Activated CD8-positive, alpha-beta memory T cell treated with anti-CD3 and anti-CD28 coated beads for 48 hours (primary cell): ENCODE data around the gene TRABD2A.
A peak's percentile ranks its signal among the peaks of the same experiment; 100 is the strongest.
"Not testable (repeated sequence)": the region's sequence is repeated elsewhere in the genome, so short reads cannot be mapped to it uniquely, and the experiment has no call there.

Source experiments
- DNase-seq, 3 experiments: peaks; one replicate each; pipeline ENCODE4 v3.0.0-alpha.2; 2020; ENCODE audit warnings: low read depth in 2 of 3, low spot score in 2 of 3

The TRABD2A gene

GRCh38 chr2:84881581-84882413 is 913 bp upstream of the TRABD2A start:
- peak in 2 of 3 experiments; percentile 65 to 72 for DNase-seq

DNA sequence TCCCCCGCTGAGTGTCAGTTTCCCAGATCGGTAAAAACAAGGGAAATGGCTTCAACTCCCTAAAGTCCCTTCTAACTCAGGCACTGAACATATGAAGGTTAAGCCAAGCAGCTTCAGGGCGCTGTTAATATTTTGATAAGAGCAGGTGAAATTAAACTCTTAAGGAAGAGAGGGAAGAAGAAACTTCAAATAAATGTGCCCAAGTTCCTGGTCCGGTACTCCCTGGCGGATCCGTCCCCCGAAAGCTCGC is 564 bp downstream of the TRABD2A start:
- no peak for DNase-seq

DNA sequence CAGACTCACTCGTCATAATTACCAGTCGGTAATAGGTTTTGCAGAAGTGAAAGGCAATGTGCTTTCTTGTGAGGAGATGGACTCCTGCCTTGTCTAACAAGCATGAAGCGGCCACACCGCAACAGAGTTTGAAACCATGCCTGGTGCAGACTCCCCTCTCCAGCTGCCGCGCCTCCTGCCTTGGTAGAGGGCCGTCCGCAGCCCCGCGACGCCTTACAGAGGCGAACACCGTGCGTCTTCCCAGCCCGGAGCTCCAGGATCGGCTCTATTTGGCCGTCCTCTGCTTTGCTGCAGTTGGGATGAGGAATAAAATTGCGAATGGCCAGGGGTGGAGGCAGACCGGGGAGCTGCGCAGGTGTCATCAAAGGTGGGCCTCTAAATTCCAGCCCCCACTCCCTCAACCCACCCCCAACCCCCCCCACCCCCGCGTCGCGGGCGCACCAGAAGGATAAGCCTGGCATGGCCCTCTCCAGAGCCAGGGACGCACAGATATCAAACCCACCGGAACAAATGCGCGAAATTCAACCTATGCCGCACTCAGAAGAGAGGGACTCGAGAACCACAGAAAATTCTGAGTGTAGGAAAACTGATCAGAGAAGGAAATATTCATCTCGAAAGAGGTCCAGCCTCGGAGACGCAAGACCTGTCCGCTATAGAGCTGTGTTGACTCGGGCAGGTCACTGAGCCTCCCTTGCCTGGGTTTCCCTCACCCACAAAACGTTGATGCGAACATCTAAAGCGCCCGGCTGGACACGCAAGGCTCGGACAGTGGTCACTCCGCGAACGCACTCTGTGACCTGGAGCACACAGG is 1.1 kb downstream of the TRABD2A start:
- no peak for DNase-seq

- DNase-seq = no peak
These were observed 1.8 kb downstream of the TRABD2A start for GRCh38 chr2:84878896-84879583.

DNA sequence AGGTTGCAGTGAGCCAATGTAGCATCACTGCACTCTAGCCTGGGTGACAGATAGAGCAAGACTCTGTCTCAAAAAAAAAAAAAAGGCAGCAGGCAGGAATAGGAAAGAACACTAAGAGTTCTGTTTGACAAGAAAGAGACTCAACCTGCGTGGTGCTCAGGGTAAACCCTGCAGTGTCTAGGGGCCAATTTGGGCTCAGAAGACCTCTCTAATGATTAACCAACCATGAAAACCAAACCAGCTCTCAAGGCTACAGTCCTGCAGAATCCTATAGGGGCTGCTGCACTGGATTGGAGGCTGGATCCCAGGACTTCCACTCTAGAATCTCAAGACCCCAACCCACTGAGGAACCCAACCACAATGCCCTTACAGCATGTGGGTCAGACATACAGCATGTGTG is 2.4 kb downstream of the TRABD2A start:
- no peak for DNase-seq

DNA sequence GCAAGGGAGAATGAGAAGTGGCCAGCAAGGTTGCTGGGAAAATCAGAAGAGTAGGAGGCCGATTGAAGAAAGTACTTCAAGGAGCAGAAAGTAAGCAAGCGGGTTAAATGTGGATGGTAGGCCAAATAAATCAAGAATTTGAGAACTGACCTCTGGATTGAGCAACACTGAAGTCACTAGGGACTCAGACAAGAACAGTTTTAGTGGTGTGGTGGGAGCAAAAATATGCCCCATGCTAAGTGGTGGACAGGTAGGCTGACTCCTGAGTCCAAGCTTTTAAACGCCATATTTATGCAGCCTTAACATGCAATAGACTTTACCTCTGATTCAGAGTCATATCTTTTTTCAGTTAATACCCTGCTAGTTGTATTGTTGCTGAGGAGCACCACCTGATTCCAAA is 4.5 kb downstream of the TRABD2A start:
- DNase-seq = no peak

- not testable (repeated sequence) for DNase-seq
These were observed 5.3 kb downstream of the TRABD2A start for GRCh38 chr2:84875619-84876018.

DNA sequence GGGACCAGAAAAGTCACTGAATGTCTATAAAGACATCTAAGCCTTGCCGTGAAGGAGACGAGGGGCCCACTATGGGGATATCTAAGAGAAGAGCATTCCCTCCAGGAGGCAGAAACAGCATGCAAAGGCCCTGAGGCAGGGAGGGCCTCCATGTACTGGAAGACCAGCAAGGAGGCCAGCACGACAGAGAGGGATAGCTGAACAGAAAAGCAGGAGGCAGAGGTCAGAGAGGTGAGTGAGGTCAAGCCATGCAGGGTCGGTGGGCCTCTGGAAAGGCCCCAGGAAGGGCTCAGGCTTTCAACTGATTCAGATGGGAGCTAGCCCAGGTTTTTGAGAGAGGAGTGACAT is 5.7 kb downstream of the TRABD2A start:
- DNase-seq = no peak

DNA sequence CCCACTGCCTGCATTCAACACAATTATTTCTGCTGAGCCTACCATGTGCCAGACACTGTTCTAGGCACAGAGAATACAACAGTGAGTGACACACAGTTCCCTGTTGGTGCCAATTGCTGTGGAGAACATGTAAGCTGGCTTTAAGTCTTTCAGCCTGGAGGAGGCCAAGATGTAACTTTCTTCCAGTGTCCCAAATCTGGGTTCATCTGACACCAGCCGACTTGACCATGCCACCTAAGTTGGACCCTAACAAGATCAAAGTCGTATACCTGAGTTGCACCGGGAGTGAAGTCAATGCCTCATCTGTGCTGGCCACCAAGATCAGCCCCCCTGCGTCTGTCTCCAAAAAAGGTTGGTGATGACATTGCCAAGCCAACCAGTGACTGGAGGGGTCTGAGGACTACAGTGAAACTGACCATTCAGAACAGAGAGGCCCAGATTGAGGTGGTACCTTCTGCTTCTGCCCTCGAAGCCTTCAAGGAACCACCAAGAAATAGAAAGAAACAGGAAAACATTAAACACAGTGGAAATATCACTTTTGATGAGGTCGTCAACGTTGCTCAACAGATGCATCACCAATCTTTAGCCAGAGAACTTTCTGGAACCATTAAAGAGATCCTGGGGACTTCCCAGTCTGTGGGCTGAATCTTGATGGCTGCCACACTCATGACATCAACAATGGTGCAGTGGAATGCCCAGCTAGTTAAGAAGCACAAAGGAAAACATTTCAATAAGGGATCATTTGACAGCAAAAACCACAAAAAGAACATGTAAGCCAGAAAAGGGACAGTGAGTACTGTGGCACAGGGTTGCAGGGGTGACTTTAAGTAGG is 6.3 kb downstream of the TRABD2A start:
- DNase-seq = no peak

GRCh38 chr2:84873350-84873749 is 7.5 kb downstream of the TRABD2A start:
- no peak for DNase-seq

GRCh38 chr2:84872691-84873090 is 8.2 kb downstream of the TRABD2A start:
- DNase-seq = not testable (repeated sequence)

GRCh38 chr2:84870306-84870705 is 10.6 kb downstream of the TRABD2A start:
- DNase-seq = no peak

- not testable (repeated sequence) for DNase-seq
These were observed 12.6 kb downstream of the TRABD2A start for GRCh38 chr2:84868327-84868726.

- DNase-seq = no peak
These were observed 14.8 kb downstream of the TRABD2A start for GRCh38 chr2:84866122-84866521.

DNA sequence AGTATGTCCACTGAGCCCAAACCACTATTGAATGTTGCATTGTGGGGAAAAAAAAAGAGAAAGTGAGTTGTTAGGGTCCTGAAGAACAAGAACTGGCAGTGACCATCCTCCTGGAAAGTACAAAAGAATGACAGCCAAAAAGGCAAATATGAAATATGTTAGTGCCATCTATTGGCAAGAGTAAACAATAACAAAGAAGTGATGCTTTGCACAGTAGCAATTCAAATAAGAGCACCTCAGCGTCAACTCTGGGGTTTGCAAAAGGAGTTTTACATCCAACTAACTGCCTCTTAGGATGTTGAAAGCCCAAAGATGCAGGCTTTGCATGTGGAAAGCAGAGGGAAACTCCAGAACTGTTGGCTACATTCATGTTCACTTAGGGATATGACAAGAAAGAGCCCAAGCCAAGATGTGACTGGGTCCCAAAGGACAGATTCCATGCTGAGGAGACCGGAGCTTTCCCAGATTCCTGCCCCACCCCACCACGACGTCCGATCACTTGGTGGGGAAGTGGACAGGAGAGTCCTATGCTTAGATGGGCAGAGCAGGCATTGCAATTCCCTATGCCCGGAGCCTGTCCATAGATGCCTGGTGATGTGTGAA is 15.6 kb downstream of the TRABD2A start:
- DNase-seq = no peak

GRCh38 chr2:84862006-84862405 is 18.9 kb downstream of the TRABD2A start:
- DNase-seq = no peak

DNA sequence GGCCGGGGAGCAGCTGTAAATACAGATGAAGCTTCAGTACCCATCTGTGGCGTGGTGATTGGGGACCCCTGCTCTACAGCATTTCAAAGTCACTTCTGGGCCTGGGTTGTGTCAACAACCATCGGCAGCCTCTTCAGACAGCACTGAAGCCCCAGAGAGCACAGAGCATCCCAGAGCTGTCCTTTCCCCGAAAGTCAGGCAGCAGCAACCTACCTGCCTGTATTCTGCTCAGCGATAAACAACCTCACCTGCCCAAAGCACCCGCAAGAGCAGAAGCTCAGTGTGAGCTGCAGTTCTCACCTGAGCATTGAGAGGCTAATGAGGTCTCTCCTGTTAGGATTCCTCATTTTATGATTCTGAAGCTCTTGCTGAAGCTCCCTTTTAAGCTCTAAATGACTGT is 19.3 kb downstream of the TRABD2A start:
- no peak for DNase-seq

DNA sequence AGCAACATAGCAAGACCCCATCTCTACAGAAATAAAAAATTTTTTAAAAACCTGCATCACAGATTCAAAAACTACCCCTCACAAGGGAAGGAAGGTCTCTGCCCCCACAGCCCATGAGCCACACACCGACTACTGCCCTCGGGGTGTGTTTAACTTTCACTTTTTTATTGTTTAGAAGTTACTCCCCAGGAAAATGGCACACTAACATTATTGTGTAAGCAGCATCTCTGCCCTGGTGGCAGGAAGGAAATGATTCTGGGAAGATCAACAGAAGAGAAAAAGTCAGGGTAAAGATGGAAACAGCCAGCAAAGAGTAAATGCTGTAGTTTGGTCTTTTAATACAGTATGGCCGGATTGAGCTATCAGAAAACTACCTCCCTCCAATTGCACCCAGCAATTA is 21.9 kb downstream of the TRABD2A start:
- DNase-seq = no peak

GRCh38 chr2:84858123-84858522 is 22.8 kb downstream of the TRABD2A start:
- DNase-seq = no peak

- no peak for DNase-seq
These were observed 23.3 kb downstream of the TRABD2A start for GRCh38 chr2:84857566-84857965.

GRCh38 chr2:84856787-84857186 is 24.1 kb downstream of the TRABD2A start:
- DNase-seq = no peak
